H9 (cell line): ENCODE results near the gene IGDCC3. TPM values are rescaled to one million over a fixed set of nuclear protein-coding genes. Genes with fewer than 3 reads are reported as not detected.

ENCODE experiments used
- DNase-seq: peaks from one replicate; pipeline ENCODE4 v3.0.0-alpha.2; 2017
- H2AFZ ChIP-seq: one replicate; pipeline ENCODE4 v1.6.1; 2013; ENCODE audit warnings: mild to moderate bottlenecking, low read length, control low read depth, moderate library complexity
- H2AK5ac ChIP-seq: 2 replicates; pipeline ENCODE4 v1.6.1; 2013; ENCODE audit warnings: low read length, control low read depth, mixed read lengths; ENCODE audit not compliant: insufficient read length
- H2BK120ac ChIP-seq: one replicate; pipeline ENCODE4 v1.6.1; 2013; ENCODE audit warnings: low read depth, mild to moderate bottlenecking, low read length, control low read depth, inconsistent platforms; ENCODE audit not compliant: poor library complexity, severe bottlenecking
- H2BK12ac ChIP-seq: 2 replicates; pipeline ENCODE4 v1.6.1; 2013; ENCODE audit warnings: low read length, control low read depth, mixed read lengths, low read depth; ENCODE audit not compliant: insufficient read length
- H2BK15ac ChIP-seq: 2 replicates; pipeline ENCODE4 v1.6.1; 2013; ENCODE audit warnings: low read depth, low read length, control low read depth
- H2BK20ac ChIP-seq: one replicate; pipeline ENCODE4 v1.6.1; 2013; ENCODE audit warnings: low read depth, mild to moderate bottlenecking, low read length, control low read depth, inconsistent platforms; ENCODE audit not compliant: poor library complexity, severe bottlenecking
- H2BK5ac ChIP-seq: 2 replicates; pipeline ENCODE4 v1.6.1; 2013; ENCODE audit warnings: low read length, control low read depth, mixed read lengths; ENCODE audit not compliant: insufficient read length
- H3K14ac ChIP-seq: 2 replicates; pipeline ENCODE4 v1.6.1; 2013; ENCODE audit warnings: low read length, control low read depth; ENCODE audit not compliant: insufficient read depth
- H3K18ac ChIP-seq: 2 replicates; pipeline ENCODE4 v1.6.1; 2013; ENCODE audit warnings: low read depth, mild to moderate bottlenecking, mixed read lengths, low read length, control low read depth; ENCODE audit not compliant: insufficient read length
- H3K23ac ChIP-seq: 2 replicates; pipeline ENCODE4 v1.6.1; 2013; ENCODE audit warnings: low read length, control low read depth, mixed read lengths, low read depth; ENCODE audit not compliant: insufficient read length
- H3K23me2 ChIP-seq: 2 replicates; pipeline ENCODE4 v1.6.1; 2013; ENCODE audit warnings: low read depth, mild to moderate bottlenecking, mixed read lengths, low read length, control low read depth; ENCODE audit not compliant: insufficient read length, poor library complexity, severe bottlenecking
- H3K27ac ChIP-seq: 2 replicates; pipeline ENCODE4 v1.5.1; 2013; ENCODE audit warnings: low read length, control low read depth, mixed read lengths, low read depth; ENCODE audit not compliant: insufficient read length
- H3K27me3 ChIP-seq: 2 replicates; pipeline ENCODE4 v1.6.1; 2013; ENCODE audit warnings: low read length, control low read depth, inconsistent platforms; ENCODE audit not compliant: insufficient read depth
- H3K4ac ChIP-seq: 2 replicates; pipeline ENCODE4 v1.6.1; 2013; ENCODE audit warnings: low read depth, mild to moderate bottlenecking, control low read depth, inconsistent platforms, low read length, moderate library complexity
- H3K4me1 ChIP-seq: 2 replicates; pipeline ENCODE4 v1.6.1; 2013; ENCODE audit warnings: low read length, control low read depth, inconsistent platforms; ENCODE audit not compliant: insufficient read depth
- H3K4me2 ChIP-seq: 2 replicates; pipeline ENCODE4 v1.6.1; 2013; ENCODE audit warnings: low read length, control low read depth, mixed read lengths; ENCODE audit not compliant: insufficient read length, insufficient read depth
- H3K56ac ChIP-seq: 2 replicates; pipeline ENCODE4 v1.6.1; 2013; ENCODE audit warnings: low read depth, mild to moderate bottlenecking, mixed read lengths, low read length, control low read depth; ENCODE audit not compliant: insufficient read length
- H3K79me1 ChIP-seq: 2 replicates; pipeline ENCODE4 v1.6.1; 2013; ENCODE audit warnings: low read depth, mild to moderate bottlenecking, moderate library complexity, low read length, control low read depth, inconsistent platforms; ENCODE audit not compliant: insufficient read depth, poor library complexity, severe bottlenecking
- H3K79me2 ChIP-seq: 2 replicates; pipeline ENCODE4 v1.6.1; 2013; ENCODE audit warnings: low read length, control low read depth, inconsistent platforms; ENCODE audit not compliant: insufficient read depth
- H3K9ac ChIP-seq: 2 replicates; pipeline ENCODE4 v1.6.1; 2013; ENCODE audit warnings: low read length, control low read depth, mixed read lengths; ENCODE audit not compliant: insufficient read length; ENCODE audit errors: extremely low read depth
- H3K9me3 ChIP-seq: one replicate; pipeline ENCODE4 v1.6.1; 2013; ENCODE audit warnings: low read depth, low read length, inconsistent platforms; ENCODE audit not compliant: control insufficient read depth
- H3T11ph ChIP-seq: one replicate; pipeline ENCODE4 v1.6.1; 2013; ENCODE audit warnings: mild to moderate bottlenecking, low read length, control low read depth, inconsistent platforms
- H4K20me1 ChIP-seq: one replicate; pipeline ENCODE4 v1.6.1; 2013; ENCODE audit not compliant: control insufficient read depth, insufficient read length, insufficient read depth
- H4K5ac ChIP-seq: 2 replicates; pipeline ENCODE4 v1.6.1; 2013; ENCODE audit warnings: low read depth, mild to moderate bottlenecking, mixed read lengths, low read length, control low read depth; ENCODE audit not compliant: insufficient read length
- H4K8ac ChIP-seq: replicated peaks from 2 replicates; pipeline ENCODE4 v1.6.1; 2013; ENCODE audit warnings: low read length, control low read depth, mixed read lengths, low read depth; ENCODE audit not compliant: insufficient read length
- H4K91ac ChIP-seq: 2 replicates; pipeline ENCODE4 v1.6.1; 2013; ENCODE audit warnings: low read depth, mild to moderate bottlenecking, moderate library complexity, mixed read lengths, low read length, control low read depth; ENCODE audit not compliant: insufficient read length
- H3K27ac Mint-ChIP-seq, 3 experiments: 2 replicates in 2 of 3; 3 replicates in 1 of 3; pipeline ENCODE4 v1.8.0; 2020 to 2021; ENCODE audit warnings: mixed read lengths in 3 of 3, mild to moderate bottlenecking in 1 of 3, moderate library complexity in 1 of 3
- H3K27me3 Mint-ChIP-seq: 2 replicates; pipeline ENCODE4 v1.8.0; 2021; ENCODE audit warnings: low read depth, mild to moderate bottlenecking, moderate library complexity, mixed read lengths
- H3K36me3 Mint-ChIP-seq, 3 experiments: 2 replicates in 2 of 3; 3 replicates in 1 of 3; pipeline ENCODE4 v1.8.0; 2020 to 2021; ENCODE audit warnings: low read depth in 3 of 3, mixed read lengths in 3 of 3; ENCODE audit not compliant: insufficient read depth in 1 of 3
- H3K4me1 Mint-ChIP-seq, 2 experiments: 2 replicates each; pipeline ENCODE4 v1.8.0; 2020; ENCODE audit warnings: mixed read lengths in 2 of 2
- H3K4me3 Mint-ChIP-seq, 2 experiments: 2 replicates in 1 of 2; 3 replicates in 1 of 2; pipeline ENCODE4 v1.8.0; 2020 to 2021; ENCODE audit warnings: mild to moderate bottlenecking in 2 of 2, mixed read lengths in 2 of 2, moderate library complexity in 1 of 2
- H3K9me3 Mint-ChIP-seq, 2 experiments: 2 replicates in 1 of 2; 3 replicates in 1 of 2; pipeline ENCODE4 v1.8.0; 2020; ENCODE audit warnings: mild to moderate bottlenecking in 2 of 2, mixed read lengths in 2 of 2, moderate library complexity in 1 of 2
- WGBS: extraction: QIAGEN DNeasy Blood & Tissue Kit; methylation state at CpG from one replicate; pipeline ENCODE4 v1.1.7; 2013; ENCODE audit warnings: missing lambda C conversion rate, low lambda C conversion rate, mixed read lengths; ENCODE audit not compliant: insufficient read length; ENCODE audit errors: extremely low coverage; 5-methylcytosine and 5-hydroxymethylcytosine counted together
- total RNA-seq: library from RNA; stranded (reverse); gene quantifications from 2 replicates; pipeline ENCODE4 v1.2.1, GENCODE V29; 2021
- TF ChIP-seq, protein P1 (sequence below): fragments of 200-600 bp; sonication (generic); conservative IDR thresholded peaks from 3 replicates; pipeline ENCODE4 v1.8.0; 2021; ENCODE audit warnings: antibody characterized with exemption, mild to moderate bottlenecking

The IGDCC3 gene
- total RNA-seq, 1 experiment from 2014 or later, result 18.9 TPM

DNA sequence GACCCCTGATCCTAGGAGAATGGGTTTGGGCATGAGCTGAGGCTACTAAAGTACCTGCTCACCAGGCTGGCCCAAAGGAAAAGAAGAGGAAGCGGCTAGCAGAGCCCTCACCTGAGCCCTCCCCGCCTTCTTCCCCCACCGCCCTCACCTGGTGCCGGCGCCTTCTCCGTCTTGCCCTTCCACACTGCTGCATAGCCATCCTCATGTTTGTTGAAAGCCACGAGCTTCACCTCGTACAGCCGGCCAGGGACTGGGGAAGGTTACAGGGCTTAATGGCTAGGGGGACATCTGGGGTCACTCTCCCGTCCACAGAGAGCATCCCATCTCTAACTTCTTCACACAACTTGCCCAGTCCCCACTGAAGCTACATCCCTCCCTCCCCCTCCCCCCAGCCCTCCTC lies 13.9 kb upstream of the IGDCC3 start:
- DNase-seq, result no peak
- no peak overlapping the region for H2BK20ac ChIP-seq
- H3K4me2 ChIP-seq, result no peak overlapping the region
- no peak overlapping the region for H4K5ac ChIP-seq
- no peak overlapping the region for H4K91ac ChIP-seq
- Mint-ChIP-seq H3K36me3 (peaks cover 19 to 70% (median 50%) of the 10 kb centered on the region in 3 experiments; a peak in 6 of 7 replicates), H3K27me3 (peaks cover 4% of the 10 kb centered on the region), H3K27ac (no peak overlapping the region), H3K4me3 (no peak overlapping the region), H3K9me3 (no peaks in the 10 kb centered on the region), H3K4me1 (peaks cover 4 to 26% of the 10 kb centered on the region in 2 experiments)
- no peak overlapping the region for H4K8ac ChIP-seq
- H3K18ac ChIP-seq, result no peak overlapping the region
- no peaks in the 10 kb centered on the region for H3K9me3 ChIP-seq
- H3K79me2 ChIP-seq, result no peaks in the 10 kb centered on the region
- TF ChIP-seq, protein P1, sequence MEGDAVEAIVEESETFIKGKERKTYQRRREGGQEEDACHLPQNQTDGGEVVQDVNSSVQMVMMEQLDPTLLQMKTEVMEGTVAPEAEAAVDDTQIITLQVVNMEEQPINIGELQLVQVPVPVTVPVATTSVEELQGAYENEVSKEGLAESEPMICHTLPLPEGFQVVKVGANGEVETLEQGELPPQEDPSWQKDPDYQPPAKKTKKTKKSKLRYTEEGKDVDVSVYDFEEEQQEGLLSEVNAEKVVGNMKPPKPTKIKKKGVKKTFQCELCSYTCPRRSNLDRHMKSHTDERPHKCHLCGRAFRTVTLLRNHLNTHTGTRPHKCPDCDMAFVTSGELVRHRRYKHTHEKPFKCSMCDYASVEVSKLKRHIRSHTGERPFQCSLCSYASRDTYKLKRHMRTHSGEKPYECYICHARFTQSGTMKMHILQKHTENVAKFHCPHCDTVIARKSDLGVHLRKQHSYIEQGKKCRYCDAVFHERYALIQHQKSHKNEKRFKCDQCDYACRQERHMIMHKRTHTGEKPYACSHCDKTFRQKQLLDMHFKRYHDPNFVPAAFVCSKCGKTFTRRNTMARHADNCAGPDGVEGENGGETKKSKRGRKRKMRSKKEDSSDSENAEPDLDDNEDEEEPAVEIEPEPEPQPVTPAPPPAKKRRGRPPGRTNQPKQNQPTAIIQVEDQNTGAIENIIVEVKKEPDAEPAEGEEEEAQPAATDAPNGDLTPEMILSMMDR, result no peak
- no peak overlapping the region for H2BK15ac ChIP-seq
- no peak overlapping the region for H2BK12ac ChIP-seq
- no peak overlapping the region for H2BK120ac ChIP-seq
- 0 out of 2 replicates have a peak, but pooled peaks cover 3% of the 10 kb centered on the region for H3K4me1 ChIP-seq
- no CpG with 5 or more reads among the region's 10 CpGs for WGBS
- no peak overlapping the region for H3K23ac ChIP-seq
- H4K20me1 ChIP-seq, result no peaks in the 10 kb centered on the region
- peaks cover 9% of the 10 kb centered on the region; the same call in 1 of the 2 replicates for H3K27me3 ChIP-seq
- no peak overlapping the region for H3K9ac ChIP-seq
- no peak overlapping the region for H3K27ac ChIP-seq
- no peak overlapping the region for H3K14ac ChIP-seq
- H3K79me1 ChIP-seq, result no peaks in the 10 kb centered on the region
- H2AFZ ChIP-seq, result no peak overlapping the region
- no peak overlapping the region for H3K4ac ChIP-seq
- no peak overlapping the region for H3K56ac ChIP-seq
- H3K23me2 ChIP-seq, result peaks cover 9% of the 10 kb centered on the region
- no peak overlapping the region for H3T11ph ChIP-seq
- no peak overlapping the region for H2AK5ac ChIP-seq
- H2BK5ac ChIP-seq, result no peak overlapping the region
